Cardiac muscle cell (in vitro differentiated cells and primary cell): ENCODE data around the gene LMX1B. TPM values are rescaled to one million over a fixed set of nuclear protein-coding genes. Genes with fewer than 3 reads are reported as not detected.

Experiments used
- DNase-seq, 2 donors: peaks; one replicate each; pipeline versions ENCODE4 v3.0.0 to v3.0.0-alpha.2; 2010 to 2017; ENCODE audit warnings: low read depth in 1 of 2, low spot score in 1 of 2
- H3K27ac ChIP-seq: fragments of 200-600 bp; sonication (generic); 2 replicates; pipeline ENCODE4 v1.5.1; 2016
- H3K27me3 ChIP-seq: fragments of 200-600 bp; sonication (generic); 2 replicates; pipeline ENCODE4 v1.6.0; 2016; ENCODE audit warnings: control low read depth
- H3K36me3 ChIP-seq: fragments of 200-600 bp; sonication (generic); 2 replicates; pipeline ENCODE4 v1.5.1; 2016; ENCODE audit warnings: control low read depth
- H3K4me1 ChIP-seq: fragments of 200-600 bp; sonication (generic); 2 replicates; pipeline ENCODE4 v1.8.1; 2017; ENCODE audit warnings: low read depth, mild to moderate bottlenecking, mixed run types
- H3K4me3 ChIP-seq: fragments of 200-600 bp; sonication (generic); 2 replicates; pipeline ENCODE4 v1.5.1; 2016; ENCODE audit warnings: mild to moderate bottlenecking
- H3K9me3 ChIP-seq: fragments of 200-600 bp; sonication (generic); 2 replicates; pipeline ENCODE4 v1.5.1; 2017; ENCODE audit warnings: low read depth, mild to moderate bottlenecking, control low read depth
- polyA plus RNA-seq: library from polyadenylated mRNA; unstranded; fragments of >200 nt; fragmentation: Nextera tagmentation; extraction: Ambion mirVana; gene quantifications from 2 replicates; pipeline ENCODE4 v1.2.1, GENCODE V29; 2016
- total RNA-seq: library from RNA; depleted of rRNA; stranded (reverse); fragments of >200 nt; gene quantifications from 2 replicates; pipeline ENCODE4 v1.2.3, GENCODE V29; 2016
- TF ChIP-seq, protein P1 (sequence below): IDR thresholded peaks from 2 replicates; pipeline ENCODE4 v1.5.1; 2012; ENCODE audit warnings: low read depth, mild to moderate bottlenecking, low read length

LMX1B gene
- total and polyA plus RNA-seq, 2 experiments from 2014 or later: not detected

DNA sequence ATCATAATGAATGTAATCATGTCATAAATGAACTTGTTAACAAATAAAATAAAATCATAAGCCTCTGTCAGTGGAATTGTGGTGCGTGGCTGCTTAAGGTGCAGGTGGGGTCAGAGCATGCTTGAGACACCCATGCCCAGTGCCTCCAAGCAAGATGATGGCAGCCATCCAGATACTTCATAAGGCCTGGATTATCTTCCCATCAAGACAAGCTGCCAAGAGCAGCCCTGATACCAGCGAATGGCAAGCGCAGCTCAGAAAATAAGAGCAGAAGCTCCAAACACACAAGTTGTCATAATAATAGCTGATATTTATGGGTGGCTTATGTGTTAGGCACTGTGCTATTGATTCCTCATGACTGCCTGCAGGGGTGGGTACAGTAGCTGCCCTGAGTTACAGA is 21.8 kb upstream of the LMX1B start:
- TF ChIP-seq, protein P1, sequence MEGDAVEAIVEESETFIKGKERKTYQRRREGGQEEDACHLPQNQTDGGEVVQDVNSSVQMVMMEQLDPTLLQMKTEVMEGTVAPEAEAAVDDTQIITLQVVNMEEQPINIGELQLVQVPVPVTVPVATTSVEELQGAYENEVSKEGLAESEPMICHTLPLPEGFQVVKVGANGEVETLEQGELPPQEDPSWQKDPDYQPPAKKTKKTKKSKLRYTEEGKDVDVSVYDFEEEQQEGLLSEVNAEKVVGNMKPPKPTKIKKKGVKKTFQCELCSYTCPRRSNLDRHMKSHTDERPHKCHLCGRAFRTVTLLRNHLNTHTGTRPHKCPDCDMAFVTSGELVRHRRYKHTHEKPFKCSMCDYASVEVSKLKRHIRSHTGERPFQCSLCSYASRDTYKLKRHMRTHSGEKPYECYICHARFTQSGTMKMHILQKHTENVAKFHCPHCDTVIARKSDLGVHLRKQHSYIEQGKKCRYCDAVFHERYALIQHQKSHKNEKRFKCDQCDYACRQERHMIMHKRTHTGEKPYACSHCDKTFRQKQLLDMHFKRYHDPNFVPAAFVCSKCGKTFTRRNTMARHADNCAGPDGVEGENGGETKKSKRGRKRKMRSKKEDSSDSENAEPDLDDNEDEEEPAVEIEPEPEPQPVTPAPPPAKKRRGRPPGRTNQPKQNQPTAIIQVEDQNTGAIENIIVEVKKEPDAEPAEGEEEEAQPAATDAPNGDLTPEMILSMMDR: no peak
- Histone ChIP-seq H3K4me1 (peaks cover 13% of the 10 kb centered on the region), H3K27me3 (peaks cover 15% of the 10 kb centered on the region), H3K4me3 (no peak overlapping the region), H3K9me3 (no peaks in the 10 kb centered on the region), H3K36me3 (no peaks in the 10 kb centered on the region), H3K27ac (no peak overlapping the region)
- DNase-seq: no peak

DNA sequence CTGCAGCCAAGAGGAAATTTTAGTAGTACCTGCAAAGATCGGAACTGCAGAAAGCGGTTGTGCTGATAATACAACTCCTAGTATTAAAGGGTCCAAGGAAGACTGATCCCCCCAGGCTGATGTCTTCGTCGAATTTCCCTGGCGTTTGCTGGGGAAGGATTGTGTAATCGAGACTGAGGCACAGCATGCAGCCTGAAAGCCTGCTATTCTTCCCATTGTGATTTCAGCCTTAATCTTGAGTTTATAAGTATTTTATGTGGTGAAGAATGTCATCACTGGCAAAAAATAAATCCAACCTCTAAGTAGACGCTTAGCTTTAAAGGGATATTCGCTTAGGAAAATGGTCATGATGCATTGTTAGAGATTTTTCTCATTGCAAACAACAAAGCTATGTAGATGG is 21.3 kb upstream of the LMX1B start:
- peaks cover 15% of the 10 kb centered on the region for H3K27me3 ChIP-seq
- H3K4me1 ChIP-seq: peaks cover 10% of the 10 kb centered on the region
- TF ChIP-seq, protein P1: no peak
- H3K4me3 ChIP-seq: no peak overlapping the region
- no peaks in the 10 kb centered on the region for H3K9me3 ChIP-seq
- H3K36me3 ChIP-seq: no peaks in the 10 kb centered on the region
- DNase-seq: no peak
- H3K27ac ChIP-seq: no peak overlapping the region

DNA sequence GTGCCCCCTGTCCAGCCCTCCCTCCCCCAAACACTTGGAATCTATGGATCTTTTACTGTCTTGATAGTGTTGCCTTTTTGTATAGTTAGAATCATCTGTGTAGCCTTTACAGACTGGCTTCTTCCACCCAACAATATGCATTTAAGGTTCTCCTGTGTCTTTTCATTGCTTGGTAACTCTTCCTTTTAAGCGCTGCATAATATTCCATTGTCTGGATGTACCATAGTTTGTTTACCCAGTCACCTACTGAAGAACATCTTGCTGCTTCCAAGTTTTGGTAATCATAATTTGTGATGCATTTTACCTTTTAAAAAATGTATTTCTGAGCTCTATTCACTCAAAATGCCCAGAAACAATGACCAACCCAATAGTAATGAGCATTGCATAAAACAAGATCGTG is 17.7 kb upstream of the LMX1B start:
- Histone ChIP-seq H3K4me1 (no peaks in the 10 kb centered on the region), H3K27me3 (peaks cover 29% of the 10 kb centered on the region), H3K4me3 (no peak overlapping the region), H3K27ac (no peak overlapping the region), H3K36me3 (no peaks in the 10 kb centered on the region), H3K9me3 (no peaks in the 10 kb centered on the region)
- DNase-seq: no peak
- TF ChIP-seq, protein P1: no peak

DNA sequence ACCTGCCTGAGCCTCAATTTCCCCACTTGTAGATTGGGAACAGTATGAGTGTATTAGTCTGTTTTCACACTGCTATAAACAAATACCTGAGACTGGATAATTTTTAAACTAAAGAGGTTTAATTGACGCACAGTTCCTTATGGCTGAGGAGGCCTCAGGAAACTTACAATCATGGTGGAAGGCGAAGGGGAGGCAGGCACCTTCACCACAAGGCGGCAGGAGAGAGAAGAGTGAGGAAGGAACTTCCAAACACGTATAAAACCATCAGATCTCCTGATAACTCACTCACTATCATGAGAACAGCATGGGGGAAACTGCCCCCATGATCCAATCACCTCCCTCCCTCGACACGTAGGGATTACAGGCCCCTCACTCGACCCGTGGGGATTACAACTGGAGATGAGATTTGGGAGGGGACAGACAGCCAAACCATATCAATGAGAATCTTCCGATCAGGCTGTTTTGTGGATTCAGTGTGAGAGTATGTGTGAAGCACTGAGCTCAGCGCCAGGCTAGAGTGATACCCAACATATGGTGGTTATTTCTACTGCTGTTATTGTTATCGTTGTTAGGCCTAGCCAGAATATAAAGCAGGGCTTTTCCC is 14.6 kb upstream of the LMX1B start:
- DNase-seq: no peak
- H3K9me3 ChIP-seq: no peaks in the 10 kb centered on the region
- no peaks in the 10 kb centered on the region for H3K4me1 ChIP-seq

DNA sequence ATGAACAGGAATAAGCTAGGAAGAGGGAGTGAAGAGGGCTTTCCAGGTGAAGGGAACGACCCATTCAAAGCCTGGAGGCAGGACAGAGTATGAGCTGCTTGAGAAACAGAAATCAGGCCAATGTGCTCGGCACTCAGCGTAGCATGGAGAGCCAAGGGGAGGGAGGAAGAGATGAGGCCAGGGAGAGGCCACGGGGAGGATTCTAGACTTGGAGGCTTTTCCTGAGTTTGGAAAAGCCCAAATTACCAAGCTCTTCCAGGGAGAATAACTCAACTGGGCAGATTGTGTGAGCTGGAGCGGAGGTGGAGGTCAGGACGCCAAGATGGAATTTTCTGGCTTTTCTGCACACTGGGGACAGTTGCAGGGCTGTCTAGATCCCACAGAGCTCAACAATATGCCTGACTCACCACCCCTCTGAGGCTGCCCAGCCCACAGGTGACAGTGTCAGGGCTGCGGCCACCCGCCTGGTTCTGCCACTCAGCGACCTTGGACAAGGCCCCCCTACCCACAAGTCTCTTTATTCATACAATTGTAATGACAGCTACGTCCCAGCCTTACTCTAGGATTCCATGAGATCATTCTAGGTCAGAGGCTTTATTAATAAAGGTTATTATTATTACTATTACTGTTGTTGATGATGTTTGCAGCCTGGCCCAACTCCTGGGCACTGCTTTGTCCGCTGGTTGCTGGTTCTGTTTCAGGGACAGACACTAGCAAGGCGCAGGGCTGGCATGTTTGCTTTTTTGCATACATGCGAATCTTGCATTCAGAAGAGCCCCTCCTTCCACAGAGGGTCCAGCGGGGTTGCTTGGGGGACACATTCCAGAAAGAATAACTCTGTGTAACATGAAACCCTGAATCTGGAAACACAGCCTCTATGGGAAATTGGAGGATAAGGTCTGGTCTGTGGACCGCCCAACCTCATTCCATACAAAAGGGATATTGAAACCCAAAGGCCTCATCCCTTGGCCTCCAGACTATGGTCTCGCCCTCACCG is 9.4 kb upstream of the LMX1B start:
- no peaks in the 10 kb centered on the region for H3K9me3 ChIP-seq
- H3K27ac ChIP-seq: no peak overlapping the region
- H3K27me3 ChIP-seq: peaks cover 87% of the 10 kb centered on the region
- no peaks in the 10 kb centered on the region for H3K36me3 ChIP-seq
- TF ChIP-seq, protein P1: no peak
- H3K4me3 ChIP-seq: no peak overlapping the region
- no peak for DNase-seq
- no peaks in the 10 kb centered on the region for H3K4me1 ChIP-seq

More for the DNA sequence above, 14.6 kb upstream of the LMX1B start:
- TF ChIP-seq, protein P1: no peak
- no peaks in the 10 kb centered on the region for H3K36me3 ChIP-seq
- peaks cover 43% of the 10 kb centered on the region for H3K27me3 ChIP-seq
- H3K27ac ChIP-seq: no peak overlapping the region
- no peak overlapping the region for H3K4me3 ChIP-seq
